SH-SY5Y (cell line): ENCODE results near the gene BBS4.

Experiments used
- GATA2 ChIP-seq: IDR thresholded peaks from 2 replicates; pipeline ENCODE4 v1.6.1; 2011; ENCODE audit warnings: mild to moderate bottlenecking, low read depth, low read length
- GATA3 ChIP-seq: IDR thresholded peaks from 2 replicates; pipeline ENCODE4 v1.6.1; 2011; ENCODE audit warnings: low read depth, mild to moderate bottlenecking, low read length, moderate library complexity

- TF ChIP-seq GATA2 = no peak
- no peak for TF ChIP-seq GATA3
These were observed 96.4 kb downstream of the BBS4 start for GRCh38 chr15:72782274-72783003.
